Colonic mucosa (tissue), 4 donors: ENCODE results near the gene AK4. TPM values are rescaled to one million over a fixed set of nuclear protein-coding genes. Genes with fewer than 3 reads are reported as not detected.
"Not testable (repeated sequence)": the region's sequence is repeated elsewhere in the genome, so short reads cannot be mapped to it uniquely, and the experiment has no call there.

Experiments
- DNase-seq: peaks from one replicate; pipeline ENCODE4 v3.0.0-alpha.2; 2020
- H3K27ac ChIP-seq: fragments of 200-600 bp; one replicate; pipeline ENCODE4 v1.8.0; 2021
- H3K27me3 ChIP-seq: fragments of 200-600 bp; one replicate; pipeline ENCODE4 v1.8.0; 2021
- H3K36me3 ChIP-seq: fragments of 200-600 bp; one replicate; pipeline ENCODE4 v1.8.0; 2021
- H3K4me1 ChIP-seq: fragments of 200-600 bp; one replicate; pipeline ENCODE4 v1.8.0; 2021; ENCODE audit warnings: mild to moderate bottlenecking
- H3K4me3 ChIP-seq: fragments of 200-600 bp; one replicate; pipeline ENCODE4 v1.8.0; 2021
- H3K9ac ChIP-seq, 2 donors: one replicate each; pipeline ENCODE4 v1.7.0; 2013; ENCODE audit warnings: control low read depth in 2 of 2, low read depth in 2 of 2, low read length in 2 of 2
- H3K9me3 ChIP-seq: fragments of 200-600 bp; one replicate; pipeline ENCODE4 v1.8.0; 2021
- CTCF ChIP-seq: fragments of 200-600 bp; IDR thresholded peaks from one replicate; pipeline ENCODE4 v1.8.0; 2022; ENCODE audit warnings: antibody characterized with exemption, mild to moderate bottlenecking
- intact Hi-C: fragments of 100-400 bp; cut with DNase I; formaldehyde crosslinking; loops from one replicate; pipeline ENCODE4 v1.14.1; 2022
- total RNA-seq, 2 donors: library from RNA; stranded (reverse); fragmentation: NEBNext Ultra II Directional in 1 of 2; extraction: Animal tissue kit (Norgen Biotek cat#: 25700) in 1 of 2; gene quantifications; one replicate each; pipeline ENCODE4 v1.2.1, GENCODE V29; 2021
- donor health status: healthy.
- donor health status: DM: no; HTN: no; CAD: no.
- donor health status: DM: no; HTN: no; CAD: no.

AK4 gene
- total RNA-seq, 2 donors from 2014 or later, result 60.3 to 112 TPM

- H3K9ac ChIP-seq, result no peak overlapping the region
- no peaks in the 10 kb centered on the region for H3K27me3 ChIP-seq
- no peak for TF ChIP-seq CTCF
- no peak for DNase-seq
- intact Hi-C loops, result loop anchor here (10.0 kb wide), 1 partner anchor 203 kb away; no protein-coding TSS in a partner anchor
- H3K36me3 ChIP-seq, result no peaks in the 10 kb centered on the region
- no peaks in the 10 kb centered on the region for H3K9me3 ChIP-seq
- H3K27ac ChIP-seq, result no peak overlapping the region
- no peaks in the 10 kb centered on the region for H3K4me1 ChIP-seq
- H3K4me3 ChIP-seq, result no peak overlapping the region
Observed at GRCh38 chr1:65231718-65232330, 83.8 kb downstream of the AK4 start.

GRCh38 chr1:65232461-65232990 lies 84.5 kb downstream of the AK4 start:
- Histone ChIP-seq H3K27me3 (no peaks in the 10 kb centered on the region), H3K27ac (no peak overlapping the region), H3K36me3 (no peaks in the 10 kb centered on the region), H3K4me3 (no peak overlapping the region), H3K9ac (no peak overlapping the region), H3K9me3 (no peaks in the 10 kb centered on the region), H3K4me1 (no peaks in the 10 kb centered on the region)
- intact Hi-C loops, result loop anchor here (10.0 kb wide), 1 partner anchor 202 kb away; no protein-coding TSS in a partner anchor
- TF ChIP-seq CTCF, result no peak
- DNase-seq, result no peak

- H3K27me3 ChIP-seq, result no peaks in the 10 kb centered on the region
- H3K36me3 ChIP-seq, result no peaks in the 10 kb centered on the region
- H3K4me1 ChIP-seq, result no peaks in the 10 kb centered on the region
- no peak overlapping the region for H3K27ac ChIP-seq
- DNase-seq, result no peak
- intact Hi-C loops, result loop anchor here (2.0 to 10.0 kb wide), 2 partner anchors 201 to 453 kb away; no protein-coding TSS in a partner anchor
- H3K9ac ChIP-seq, result no peak overlapping the region
- no peak for TF ChIP-seq CTCF
- H3K4me3 ChIP-seq, result no peak overlapping the region
- no peaks in the 10 kb centered on the region for H3K9me3 ChIP-seq
Observed at GRCh38 chr1:65233782-65234181, 85.8 kb downstream of the AK4 start.

GRCh38 chr1:65235867-65236805 lies 88.1 kb downstream of the AK4 start:
- Histone ChIP-seq H3K36me3 (no peaks in the 10 kb centered on the region), H3K9ac (no peak overlapping the region), H3K9me3 (no peaks in the 10 kb centered on the region), H3K4me3 (no peak overlapping the region), H3K27ac (no peak overlapping the region), H3K27me3 (no peaks in the 10 kb centered on the region), H3K4me1 (no peaks in the 10 kb centered on the region)
- no peak for DNase-seq
- TF ChIP-seq CTCF, result peak; percentile 33
- intact Hi-C loops, result loop anchor here (2.0 to 10.0 kb wide), 2 partner anchors 199 to 451 kb away; no protein-coding TSS in a partner anchor

GRCh38 chr1:65237088-65237487 lies 89.1 kb downstream of the AK4 start:
- H3K27me3 ChIP-seq, H3K9ac ChIP-seq, H3K36me3 ChIP-seq, H3K27ac ChIP-seq, H3K4me1 ChIP-seq, H3K9me3 ChIP-seq, DNase-seq, H3K4me3 ChIP-seq: not testable (repeated sequence)
- intact Hi-C loops, result loop anchor here (10.0 kb wide), 1 partner anchor 198 kb away; no protein-coding TSS in a partner anchor
